Naive B cell (primary cell): Measurements from ENCODE around the gene PDLIM4. TPM values are rescaled to one million over a fixed set of nuclear protein-coding genes. Genes with fewer than 3 reads are reported as not detected.

Source experiments
- ATAC-seq, 2 donors: fragments of 150-1000 bp; cut with Tn5 transposase; 2 replicates each; pipeline ENCODE4 v1.10.0; 2021; ENCODE audit warnings: low read depth in 2 of 2, mild to moderate bottlenecking in 2 of 2, moderate library complexity in 2 of 2
- DNase-seq: peaks from one replicate; pipeline ENCODE4 v3.0.0; 2022
- H3K27ac Mint-ChIP-seq, 6 donors: one replicate each; pipeline ENCODE4 v1.8.0; 2020 to 2022; ENCODE audit warnings: mild to moderate bottlenecking in 6 of 6, mixed read lengths in 6 of 6, moderate library complexity in 5 of 6, inconsistent platforms in 2 of 6
- H3K27me3 Mint-ChIP-seq, 3 donors: one replicate each; pipeline ENCODE4 v1.8.0; 2021 to 2022; ENCODE audit warnings: mixed read lengths in 3 of 3, mild to moderate bottlenecking in 1 of 3
- H3K36me3 Mint-ChIP-seq, 2 donors: one replicate each; pipeline ENCODE4 v1.8.0; 2020 to 2022; ENCODE audit warnings: mixed read lengths in 2 of 2, inconsistent platforms in 1 of 2, mild to moderate bottlenecking in 1 of 2
- H3K4me1 Mint-ChIP-seq, 3 donors: one replicate each; pipeline ENCODE4 v1.8.0; 2020 to 2022; ENCODE audit warnings: mixed read lengths in 3 of 3, inconsistent platforms in 1 of 3, mild to moderate bottlenecking in 1 of 3, moderate library complexity in 1 of 3
- H3K4me3 Mint-ChIP-seq, 8 donors: one replicate each; pipeline ENCODE4 v1.8.0; 2020 to 2022; ENCODE audit warnings: mild to moderate bottlenecking in 8 of 8, mixed read lengths in 8 of 8, moderate library complexity in 8 of 8, inconsistent platforms in 2 of 8
- H3K9me3 Mint-ChIP-seq, 7 donors: one replicate each; pipeline ENCODE4 v1.8.0; 2020 to 2022; ENCODE audit warnings: mixed read lengths in 7 of 7, mild to moderate bottlenecking in 5 of 7, inconsistent platforms in 2 of 7, moderate library complexity in 1 of 7
- polyA plus RNA-seq, 6 donors: library from polyadenylated mRNA; unstranded; fragments of 300-500 nt; fragmentation: Illumina TruSeq; gene quantifications; one replicate each; pipeline ENCODE4 v1.2.3, GENCODE V29; 2021; ENCODE audit warnings: low read depth in 6 of 6

The PDLIM4 gene
- polyA plus RNA-seq, 6 donors from 2014 or later, result not detected

DNA sequence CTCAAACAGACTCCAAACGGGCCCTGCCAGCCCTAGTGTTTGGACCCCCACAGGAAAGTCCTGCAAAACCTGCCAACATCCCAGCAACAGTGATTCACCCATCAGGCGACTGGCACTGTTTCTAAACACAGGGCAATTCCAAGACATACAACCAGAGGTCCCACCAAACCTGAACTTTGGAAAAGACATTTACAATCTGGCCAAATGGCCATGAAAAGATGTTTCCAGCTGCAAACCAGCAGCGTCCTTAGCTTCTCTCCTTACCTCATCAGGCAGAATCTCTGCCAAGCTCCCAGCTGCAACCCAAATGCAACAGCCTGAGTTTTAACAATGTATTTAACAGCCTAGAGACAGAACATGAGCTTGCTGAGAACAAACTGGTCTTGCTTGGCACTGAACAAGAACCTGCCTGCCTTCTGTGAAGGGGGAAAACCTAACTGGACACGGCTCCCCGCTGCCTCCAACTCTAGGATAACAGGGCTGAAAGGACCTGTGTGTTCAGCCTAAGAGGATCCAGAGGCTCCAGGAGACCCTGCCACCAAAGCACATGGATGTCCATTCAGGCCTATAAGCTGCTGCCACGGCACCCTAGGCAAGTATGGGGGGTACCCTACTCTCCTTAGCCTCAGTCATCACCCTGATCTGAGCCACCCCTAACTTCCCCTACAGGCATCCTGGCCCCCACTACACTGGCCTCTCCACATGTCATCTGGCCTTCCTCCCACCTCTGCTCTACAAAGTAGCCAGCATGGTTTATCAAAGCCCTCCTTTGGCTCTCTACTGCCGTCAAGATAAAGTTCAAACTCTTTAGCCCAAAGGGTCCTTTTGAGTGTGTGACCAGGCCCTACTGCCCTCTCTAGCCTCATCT is 35.5 kb upstream of the PDLIM4 start:
- H3K9me3 Mint-ChIP-seq, result no peaks in the 10 kb centered on the region
- ATAC-seq, result peak; percentile 16 to 26
- DNase-seq, result no peak
- H3K4me1 Mint-ChIP-seq, result peaks cover 18 to 24% (median 19%) of the 10 kb centered on the region in 3 donors
- no peaks in the 10 kb centered on the region for H3K36me3 Mint-ChIP-seq
- H3K27ac Mint-ChIP-seq, result peak overlapping the region in 2 of 6 donors; percentile 6 to 79
- H3K27me3 Mint-ChIP-seq, result peaks cover 19 to 28% (median 21%) of the 10 kb centered on the region in 3 donors
- H3K4me3 Mint-ChIP-seq, result peak overlapping the region in 2 of 8 donors; percentile 0 to 61

GRCh38 chr5:132222649-132223038 is 34.9 kb upstream of the PDLIM4 start:
- Mint-ChIP-seq H3K27me3 (peaks cover 20 to 28% (median 22%) of the 10 kb centered on the region in 3 donors), H3K4me3 (peak overlapping the region in 2 of 8 donors; percentile 0 to 61), H3K27ac (peak overlapping the region in 3 of 6 donors; percentile 6 to 79 (median 75)), H3K4me1 (peaks cover 19 to 25% (median 19%) of the 10 kb centered on the region in 3 donors), H3K9me3 (no peaks in the 10 kb centered on the region), H3K36me3 (no peaks in the 10 kb centered on the region)
- DNase-seq (peak; percentile 64), ATAC-seq (peak; percentile 96 to 99)

- no peak overlapping the region for H3K4me3 Mint-ChIP-seq
- H3K36me3 Mint-ChIP-seq, result no peaks in the 10 kb centered on the region
- peaks cover 21 to 26% (median 21%) of the 10 kb centered on the region in 3 donors for H3K4me1 Mint-ChIP-seq
- ATAC-seq (no peak), DNase-seq (no peak)
- peaks cover 0 to 1% (median 0%) of the 10 kb centered on the region in 7 donors for H3K9me3 Mint-ChIP-seq
- no peak overlapping the region for H3K27ac Mint-ChIP-seq
- H3K27me3 Mint-ChIP-seq, result peaks cover 23 to 28% (median 23%) of the 10 kb centered on the region in 3 donors
Observed at GRCh38 chr5:132223861-132224260, 33.6 kb upstream of the PDLIM4 start.

- H3K27ac Mint-ChIP-seq, result no peak overlapping the region
- no peak overlapping the region for H3K4me3 Mint-ChIP-seq
- peaks cover 29 to 34% (median 30%) of the 10 kb centered on the region in 3 donors for H3K4me1 Mint-ChIP-seq
Observed at GRCh38 chr5:132224716-132225115, 32.8 kb upstream of the PDLIM4 start.

DNA sequence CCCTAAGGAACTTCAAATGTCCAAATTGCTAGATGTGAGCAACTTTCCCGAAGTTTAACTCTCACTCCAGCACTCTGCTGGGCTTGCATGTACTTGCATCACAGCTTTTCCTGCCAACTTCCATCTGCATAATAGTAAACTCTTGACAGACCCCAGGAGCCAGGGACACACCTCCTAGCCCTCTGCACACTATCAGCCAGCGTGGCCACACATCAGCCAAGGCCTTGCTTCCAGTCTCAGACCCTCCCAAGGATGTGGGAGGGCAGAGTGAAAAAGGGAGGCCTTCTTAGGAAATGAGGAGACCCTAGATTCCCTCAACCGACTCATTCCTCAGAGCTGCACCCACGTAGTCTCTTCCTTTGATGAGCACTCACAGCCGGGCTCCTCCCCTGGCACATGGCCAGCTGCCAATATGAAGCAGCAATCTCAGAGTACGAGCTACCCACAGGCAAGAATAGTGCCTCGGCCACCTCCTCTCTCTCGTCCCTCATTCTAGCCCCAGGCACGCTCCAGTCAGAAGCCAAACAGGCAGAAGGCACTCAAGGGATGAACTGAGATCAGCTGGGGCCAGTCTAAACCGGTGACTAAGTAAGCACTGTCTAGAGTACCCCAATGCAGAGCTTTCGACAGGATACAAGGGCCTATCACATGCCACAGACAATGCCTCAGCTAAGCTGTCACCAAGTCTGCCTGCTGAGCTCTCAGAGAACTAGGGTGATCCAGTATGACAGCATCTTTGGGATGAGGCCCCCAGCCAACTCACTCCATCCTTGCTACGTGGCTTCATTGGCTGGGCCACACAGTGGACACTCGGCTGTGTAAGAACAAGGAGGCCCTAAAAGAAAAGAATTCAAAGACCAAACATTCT is 32.1 kb upstream of the PDLIM4 start:
- ATAC-seq, result no peak
- Mint-ChIP-seq H3K27ac (no peak overlapping the region), H3K9me3 (peaks cover 0 to 1% (median 0%) of the 10 kb centered on the region in 7 donors), H3K36me3 (no peaks in the 10 kb centered on the region), H3K4me3 (peak overlapping the region in 2 of 8 donors; percentile 39 to 49), H3K27me3 (peaks cover 20 to 33% (median 28%) of the 10 kb centered on the region in 3 donors), H3K4me1 (peaks cover 33 to 40% (median 34%) of the 10 kb centered on the region in 3 donors)
- no peak for DNase-seq

More at GRCh38 chr5:132224716-132225115, 32.8 kb upstream of the PDLIM4 start:
- Mint-ChIP-seq H3K36me3 (no peaks in the 10 kb centered on the region), H3K9me3 (peaks cover 0 to 1% (median 0%) of the 10 kb centered on the region in 7 donors), H3K27me3 (peaks cover 25 to 32% (median 28%) of the 10 kb centered on the region in 3 donors)
- ATAC-seq (no peak), DNase-seq (no peak)

- Mint-ChIP-seq H3K9me3 (peaks cover 0 to 1% (median 0%) of the 10 kb centered on the region in 7 donors), H3K4me1 (peaks cover 39 to 51% (median 40%) of the 10 kb centered on the region in 3 donors), H3K27ac (no peak overlapping the region), H3K27me3 (peaks cover 20 to 33% (median 28%) of the 10 kb centered on the region in 3 donors), H3K4me3 (peak overlapping the region in 7 of 8 donors; percentile 15 to 81 (median 54)), H3K36me3 (no peaks in the 10 kb centered on the region)
- ATAC-seq (no peak), DNase-seq (no peak)
Observed at GRCh38 chr5:132226516-132227234, 30.8 kb upstream of the PDLIM4 start.

- ATAC-seq, result no peak
- no peak overlapping the region for H3K27ac Mint-ChIP-seq
- no peaks in the 10 kb centered on the region for H3K36me3 Mint-ChIP-seq
- H3K4me1 Mint-ChIP-seq, result peaks cover 38 to 48% (median 38%) of the 10 kb centered on the region in 3 donors
- peaks cover 20 to 33% (median 28%) of the 10 kb centered on the region in 3 donors for H3K27me3 Mint-ChIP-seq
- DNase-seq, result no peak
- H3K9me3 Mint-ChIP-seq, result peaks cover 0 to 1% (median 0%) of the 10 kb centered on the region in 7 donors
- H3K4me3 Mint-ChIP-seq, result peak overlapping the region in 7 of 8 donors; percentile 15 to 81 (median 54)
Observed at GRCh38 chr5:132227235-132227484, 30.3 kb upstream of the PDLIM4 start.

DNA sequence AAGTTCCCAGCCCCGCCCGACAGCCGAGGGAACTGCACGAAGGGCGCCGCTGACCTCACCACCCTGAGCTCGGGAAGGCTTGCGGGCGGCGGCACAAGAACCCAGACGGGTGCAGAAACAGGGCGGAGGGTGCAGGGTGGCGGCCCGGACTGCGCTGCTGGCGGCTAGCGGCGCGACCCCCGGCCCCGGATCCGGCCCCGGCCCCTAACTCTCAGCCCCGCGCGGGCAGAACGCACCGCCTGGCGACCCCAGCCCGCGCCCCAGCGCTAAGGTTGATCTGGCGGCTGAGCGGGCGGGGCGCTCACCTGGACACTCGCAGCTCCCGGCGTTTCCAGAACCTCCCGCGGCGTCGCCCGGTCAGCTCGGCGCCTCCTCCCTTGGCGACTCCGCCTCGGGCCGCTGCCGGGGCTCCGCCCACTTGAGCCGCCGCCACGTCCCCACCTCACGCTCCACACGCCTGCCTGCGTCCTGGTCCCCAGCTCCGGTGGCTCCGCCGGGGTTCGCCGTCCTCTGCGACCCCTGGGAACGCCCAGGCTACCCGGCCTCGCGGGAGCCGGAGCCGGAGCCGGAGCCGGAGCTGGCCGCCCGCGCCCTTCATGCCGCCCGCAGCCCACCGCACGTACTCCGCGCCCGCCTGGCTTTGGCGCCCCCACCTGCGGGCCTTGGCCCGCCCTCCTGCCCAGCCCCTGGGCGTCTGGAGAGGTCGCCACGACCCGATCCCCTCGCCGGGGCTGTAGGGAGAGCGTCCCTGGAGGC is 29.8 kb upstream of the PDLIM4 start, which contains the start of gene P4HA2:
Gene P4HA2, minus strand, starts transcription at position 369 of the 756 bp plus-strand sequence. CDS start 9,227 bp downstream, outside the sequence.
- H3K36me3 Mint-ChIP-seq, result no peaks in the 10 kb centered on the region

GRCh38 chr5:132228241-132229035 is 29.1 kb upstream of the PDLIM4 start:
- ATAC-seq (no peak), DNase-seq (no peak)
- H3K9me3 Mint-ChIP-seq, result peaks cover 0 to 1% (median 0%) of the 10 kb centered on the region in 7 donors
- H3K27ac Mint-ChIP-seq, result peak overlapping the region in 1 of 6 donors; percentile 84
- H3K4me1 Mint-ChIP-seq, result peaks cover 25 to 35% (median 29%) of the 10 kb centered on the region in 3 donors
- no peaks in the 10 kb centered on the region for H3K36me3 Mint-ChIP-seq
- peaks cover 20 to 41% (median 37%) of the 10 kb centered on the region in 3 donors for H3K27me3 Mint-ChIP-seq
- peak overlapping the region; percentile 42 to 88 (median 76) for H3K4me3 Mint-ChIP-seq

More for the DNA sequence above, 29.8 kb upstream of the PDLIM4 start, which contains the start of gene P4HA2:
- DNase-seq, result peak; percentile 21
- peaks cover 33 to 43% (median 36%) of the 10 kb centered on the region in 3 donors for H3K4me1 Mint-ChIP-seq
- peak within 1 kb of the TSS; percentile 15 to 88 (median 72) for H3K4me3 Mint-ChIP-seq
- peaks cover 20 to 36% (median 32%) of the 10 kb centered on the region in 3 donors for H3K27me3 Mint-ChIP-seq
- peaks cover 0 to 1% (median 0%) of the 10 kb centered on the region in 7 donors for H3K9me3 Mint-ChIP-seq
- H3K27ac Mint-ChIP-seq, result no peak within 1 kb of the TSS
- ATAC-seq, result peak; percentile 48 to 59

GRCh38 chr5:132229236-132229635 is 28.3 kb upstream of the PDLIM4 start:
- Mint-ChIP-seq H3K36me3 (no peaks in the 10 kb centered on the region), H3K27ac (peak overlapping the region in 3 of 6 donors; percentile 21 to 84 (median 44)), H3K27me3 (peaks cover 19 to 41% (median 37%) of the 10 kb centered on the region in 3 donors), H3K4me3 (peak overlapping the region; percentile 22 to 88 (median 76)), H3K4me1 (peaks cover 21 to 34% (median 27%) of the 10 kb centered on the region in 3 donors), H3K9me3 (peaks cover 0 to 1% (median 0%) of the 10 kb centered on the region in 7 donors)
- ATAC-seq (no peak), DNase-seq (no peak)

DNA sequence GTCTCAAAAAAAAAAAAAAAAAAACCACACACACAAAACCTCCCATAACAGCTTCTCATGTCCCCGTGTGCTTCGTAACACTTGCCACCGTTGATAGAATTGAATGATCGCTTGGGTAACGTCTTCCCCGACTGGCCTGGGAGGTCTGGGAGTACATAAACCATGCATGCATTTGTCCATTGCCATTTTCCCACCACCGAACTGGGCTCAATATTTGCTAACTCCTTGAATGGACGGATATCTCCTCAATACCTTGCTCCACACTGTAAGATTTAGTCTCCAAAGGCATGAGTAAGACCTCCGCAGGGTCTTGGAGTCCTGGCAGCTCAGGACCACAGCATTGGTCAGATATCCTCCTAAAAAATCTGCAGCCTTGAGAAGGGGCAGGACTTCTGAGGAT is 26.6 kb upstream of the PDLIM4 start:
- Mint-ChIP-seq H3K9me3 (peaks cover 0 to 1% (median 0%) of the 10 kb centered on the region in 7 donors), H3K4me1 (peaks cover 21 to 33% (median 27%) of the 10 kb centered on the region in 3 donors), H3K27ac (peak overlapping the region in 1 of 6 donors; percentile 51), H3K4me3 (peak overlapping the region in 2 of 8 donors; percentile 29 to 62), H3K27me3 (peaks cover 4 to 26% (median 23%) of the 10 kb centered on the region in 3 donors), H3K36me3 (no peaks in the 10 kb centered on the region)
- no peak for DNase-seq
- no peak for ATAC-seq
